Neuronal stem cell (in vitro differentiated cells): ENCODE data around the gene DENND6B.

Source experiments
- DNase-seq: peaks from one replicate; pipeline ENCODE4 v3.0.0-alpha.2; 2013; ENCODE audit warnings: low spot score
- H2AFZ ChIP-seq: one replicate; pipeline ENCODE4 v1.6.1; 2013; ENCODE audit warnings: mild to moderate bottlenecking, low read length, inconsistent platforms
- H2AK5ac ChIP-seq: 2 replicates; pipeline ENCODE4 v1.6.1; 2013; ENCODE audit warnings: low read depth, mild to moderate bottlenecking, inconsistent platforms, low read length, moderate library complexity, mixed read lengths
- H2BK120ac ChIP-seq: 2 replicates; pipeline ENCODE4 v1.6.1; 2013; ENCODE audit warnings: low read depth, mild to moderate bottlenecking, inconsistent platforms, low read length, moderate library complexity, mixed read lengths
- H2BK12ac ChIP-seq: one replicate; pipeline ENCODE4 v1.6.1; 2013; ENCODE audit warnings: low read length, inconsistent platforms
- H2BK15ac ChIP-seq: 2 replicates; pipeline ENCODE4 v1.6.1; 2013; ENCODE audit warnings: mild to moderate bottlenecking, low read length, inconsistent platforms, mixed read lengths
- H2BK5ac ChIP-seq: one replicate; pipeline ENCODE4 v1.6.1; 2013; ENCODE audit warnings: inconsistent platforms, mild to moderate bottlenecking, low read length, moderate library complexity
- H3K14ac ChIP-seq: one replicate; pipeline ENCODE4 v1.6.1; 2013; ENCODE audit warnings: low read length, inconsistent platforms
- H3K18ac ChIP-seq: 2 replicates; pipeline ENCODE4 v1.6.1; 2013; ENCODE audit warnings: low read length, inconsistent platforms
- H3K23ac ChIP-seq: 2 replicates; pipeline ENCODE4 v1.6.1; 2013; ENCODE audit warnings: low read depth, mild to moderate bottlenecking, mixed read lengths, low read length, inconsistent platforms; ENCODE audit not compliant: poor library complexity
- H3K27ac ChIP-seq: replicated peaks from 3 replicates; pipeline ENCODE4 v1.5.1; 2013; ENCODE audit warnings: low read length, inconsistent platforms
- H3K27me3 ChIP-seq, 3 experiments: 2 replicates each; pipeline ENCODE4 v1.6.1; 2013; ENCODE audit warnings: low read length in 3 of 3, mild to moderate bottlenecking in 2 of 3, inconsistent platforms in 1 of 3, low read depth in 1 of 3, mixed read lengths in 1 of 3, moderate library complexity in 1 of 3; ENCODE audit not compliant: control insufficient read depth in 3 of 3, insufficient read depth in 3 of 3
- H3K36me3 ChIP-seq, 2 donors: replicated peaks in 1 of 2; 2 replicates each; pipeline ENCODE4 v1.6.1; 2013; ENCODE audit warnings: low read length in 2 of 2; ENCODE audit not compliant: control insufficient read depth in 2 of 2, insufficient read depth in 2 of 2
- H3K4ac ChIP-seq: 2 replicates; pipeline ENCODE4 v1.6.1; 2013; ENCODE audit warnings: inconsistent platforms, mild to moderate bottlenecking, low read length, moderate library complexity
- H3K4me1 ChIP-seq, 2 donors: 1 replicate in 1 of 2; 2 replicates in 1 of 2; pipeline ENCODE4 v1.6.1; 2013; ENCODE audit warnings: low read length in 2 of 2, low read depth in 1 of 2; ENCODE audit not compliant: control insufficient read depth in 2 of 2, insufficient read depth in 1 of 2
- H3K4me2 ChIP-seq: one replicate; pipeline ENCODE4 v1.6.1; 2013; ENCODE audit warnings: mild to moderate bottlenecking, low read length, inconsistent platforms; ENCODE audit not compliant: insufficient read depth, poor library complexity, severe bottlenecking
- H3K4me3 ChIP-seq, 2 donors: 2 replicates each; pipeline ENCODE4 v1.5.1; 2013; ENCODE audit warnings: low read length in 2 of 2, mild to moderate bottlenecking in 2 of 2, inconsistent platforms in 1 of 2, moderate library complexity in 1 of 2
- H3K79me1 ChIP-seq: one replicate; pipeline ENCODE4 v1.6.1; 2013; ENCODE audit warnings: low read depth, mild to moderate bottlenecking, inconsistent platforms, low read length, moderate library complexity
- H3K9ac ChIP-seq: one replicate; pipeline ENCODE4 v1.6.1; 2013; ENCODE audit warnings: mild to moderate bottlenecking, low read depth, low read length, inconsistent platforms; ENCODE audit not compliant: poor library complexity
- H3K9me3 ChIP-seq, 2 donors: replicated peaks in 1 of 2; 2 replicates each; pipeline versions ENCODE3 to v1.6.1; 2013; ENCODE audit warnings: low read length in 2 of 2, mild to moderate bottlenecking in 2 of 2, inconsistent platforms in 1 of 2, low read depth in 1 of 2, mixed read lengths in 1 of 2, moderate library complexity in 1 of 2; ENCODE audit not compliant: control insufficient read depth in 2 of 2, insufficient read depth in 1 of 2
- H4K8ac ChIP-seq: one replicate; pipeline ENCODE4 v1.6.1; 2013; ENCODE audit warnings: low read depth, mild to moderate bottlenecking, inconsistent platforms, low read length, moderate library complexity
- H4K91ac ChIP-seq: one replicate; pipeline ENCODE4 v1.6.1; 2013; ENCODE audit warnings: low read length, low read depth, mild to moderate bottlenecking, inconsistent platforms; ENCODE audit not compliant: poor library complexity
- WGBS, 2 donors: extraction: QIAGEN DNeasy Blood & Tissue Kit; methylation state at CpG; one replicate each; pipeline ENCODE4 v1.1.7; 2013; ENCODE audit warnings: missing lambda C conversion rate in 2 of 2, mixed read lengths in 1 of 2; ENCODE audit not compliant: insufficient read length in 2 of 2, insufficient replicate concordance in 1 of 2; ENCODE audit errors: extremely low coverage in 2 of 2; 5-methylcytosine and 5-hydroxymethylcytosine counted together

The DENND6B gene

GRCh38 chr22:50278461-50278860, 48.4 kb downstream of the DENND6B start:
- Histone ChIP-seq H4K8ac (no peak overlapping the region), H3K79me1 (peaks cover 6% of the 10 kb centered on the region), H2BK120ac (no peak overlapping the region), H2AK5ac (no peak overlapping the region), H3K27ac (no peak overlapping the region), H3K4ac (no peak overlapping the region), H3K23ac (peak overlapping the region; percentile 43), H3K4me2 (no peak overlapping the region), H3K4me1 (peaks cover 2 to 7% of the 10 kb centered on the region in 2 donors), H2BK15ac (no peak overlapping the region), H3K4me3 (no peak overlapping the region), H3K18ac (no peak overlapping the region), H3K14ac (no peak overlapping the region), H3K9ac (peak overlapping the region; percentile 70), H3K27me3 (no peaks in the 10 kb centered on the region), H2BK5ac (no peak overlapping the region), H4K91ac (no peak overlapping the region), H2BK12ac (peak overlapping the region; percentile 22), H2AFZ (no peak overlapping the region), H3K9me3 (peaks cover 3 to 7% of the 10 kb centered on the region in 2 donors), H3K36me3 (peaks cover 67 to 95% of the 10 kb centered on the region in 2 donors)
- no peak for DNase-seq
- no CpG with 5 or more reads among the region's 21 CpGs for WGBS, 2 donors

DNA sequence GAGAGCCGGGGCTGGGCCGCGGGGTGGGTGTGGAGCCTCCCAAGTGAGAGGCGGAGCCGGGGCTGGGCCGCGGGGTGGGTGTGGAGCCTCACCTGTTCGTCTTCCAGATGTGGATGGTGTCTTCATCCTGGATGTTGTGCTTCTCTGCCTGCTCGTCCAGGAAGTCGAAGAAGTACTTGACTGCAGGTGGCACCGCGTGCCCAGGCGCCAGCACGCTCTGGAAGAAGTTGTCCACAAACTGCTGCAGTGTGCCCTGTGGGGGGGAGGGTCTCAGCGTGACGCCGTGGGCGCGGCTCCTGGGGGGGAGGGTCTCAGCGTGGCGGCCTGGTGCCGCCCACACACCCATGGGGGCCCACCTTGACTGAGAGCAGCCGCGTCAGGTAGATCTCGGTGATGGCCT, 49.1 kb downstream of the DENND6B start:
- Histone ChIP-seq H3K36me3 (peaks cover 62 to 88% of the 10 kb centered on the region in 2 donors), H3K9me3 (peaks cover 5 to 7% of the 10 kb centered on the region in 2 donors)
- WGBS, 2 donors: no CpG with 5 or more reads among the region's 25 CpGs

GRCh38 chr22:50276143-50276542, 50.7 kb downstream of the DENND6B start:
- Histone ChIP-seq H3K27ac (no peak overlapping the region), H2AFZ (no peak overlapping the region), H4K8ac (no peak overlapping the region), H3K36me3 (peaks cover 52 to 72% of the 10 kb centered on the region in 2 donors), H2BK120ac (no peak overlapping the region), H3K4me1 (peaks cover 16 to 22% of the 10 kb centered on the region in 2 donors), H2BK5ac (peak overlapping the region; percentile 82), H2BK12ac (no peak overlapping the region), H2AK5ac (peak overlapping the region; percentile 56), H3K14ac (no peak overlapping the region), H3K79me1 (peaks cover 5% of the 10 kb centered on the region), H3K23ac (peak overlapping the region; percentile 80), H3K9me3 (peaks cover 5 to 7% of the 10 kb centered on the region in 2 donors), H3K4ac (peak overlapping the region; percentile 84), H3K18ac (no peak overlapping the region), H3K4me2 (no peak overlapping the region), H3K27me3 (no peaks in the 10 kb centered on the region), H2BK15ac (no peak overlapping the region), H3K9ac (peak overlapping the region; percentile 44), H4K91ac (no peak overlapping the region), H3K4me3 (no peak overlapping the region)
- WGBS, 2 donors: no CpG with 5 or more reads among the region's 25 CpGs
- DNase-seq: no peak

More for the DNA sequence above, 49.1 kb downstream of the DENND6B start:
- Histone ChIP-seq H3K27ac (no peak overlapping the region), H3K4me3 (no peak overlapping the region), H3K27me3 (no peaks in the 10 kb centered on the region), H2AFZ (no peak overlapping the region), H3K4ac (no peak overlapping the region), H3K4me1 (peaks cover 6 to 10% of the 10 kb centered on the region in 2 donors), H2BK15ac (no peak overlapping the region), H2BK5ac (peak overlapping the region; percentile 39), H4K91ac (no peak overlapping the region), H3K9ac (no peak overlapping the region), H3K79me1 (peaks cover 5% of the 10 kb centered on the region), H3K4me2 (no peak overlapping the region), H4K8ac (no peak overlapping the region), H2BK120ac (no peak overlapping the region), H2BK12ac (no peak overlapping the region), H2AK5ac (no peak overlapping the region), H3K23ac (peak overlapping the region; percentile 65), H3K14ac (no peak overlapping the region), H3K18ac (no peak overlapping the region)
- DNase-seq: no peak

GRCh38 chr22:50275181-50276055, 51.4 kb downstream of the DENND6B start:
- WGBS, 2 donors: no CpG with 5 or more reads among the region's 43 CpGs
- peak overlapping the region; percentile 21 for H3K14ac ChIP-seq

More at GRCh38 chr22:50275181-50276055, 51.4 kb downstream of the DENND6B start:
- peak overlapping the region; percentile 39 for H3K27ac ChIP-seq
- H2AK5ac ChIP-seq: peak overlapping the region; percentile 75
- H3K79me1 ChIP-seq: peaks cover 5% of the 10 kb centered on the region
- no peak overlapping the region for H2BK120ac ChIP-seq
- H4K8ac ChIP-seq: no peak overlapping the region
- no peak overlapping the region for H3K4ac ChIP-seq
- H2BK12ac ChIP-seq: no peak overlapping the region
- H3K9me3 ChIP-seq: peaks cover 5 to 7% of the 10 kb centered on the region in 2 donors
- H3K9ac ChIP-seq: peak overlapping the region; percentile 44
- peaks cover 0 to under 1% (median 0%) of the 10 kb centered on the region in 3 experiments for H3K27me3 ChIP-seq
- no peak overlapping the region for H2AFZ ChIP-seq
- peaks cover 46 to 65% of the 10 kb centered on the region in 2 donors for H3K36me3 ChIP-seq
- peaks cover 20 to 29% of the 10 kb centered on the region in 2 donors for H3K4me1 ChIP-seq
- no peak for DNase-seq
- H2BK15ac ChIP-seq: peak overlapping the region; percentile 49
- no peak overlapping the region for H2BK5ac ChIP-seq
- no peak overlapping the region for H3K23ac ChIP-seq
- no peak overlapping the region for H3K4me2 ChIP-seq
- peak overlapping the region; percentile 27 for H3K18ac ChIP-seq
- H4K91ac ChIP-seq: peak overlapping the region; percentile 30
- no peak overlapping the region for H3K4me3 ChIP-seq
